Measurements from ENCODE around the gene FERMT2.

DNA sequence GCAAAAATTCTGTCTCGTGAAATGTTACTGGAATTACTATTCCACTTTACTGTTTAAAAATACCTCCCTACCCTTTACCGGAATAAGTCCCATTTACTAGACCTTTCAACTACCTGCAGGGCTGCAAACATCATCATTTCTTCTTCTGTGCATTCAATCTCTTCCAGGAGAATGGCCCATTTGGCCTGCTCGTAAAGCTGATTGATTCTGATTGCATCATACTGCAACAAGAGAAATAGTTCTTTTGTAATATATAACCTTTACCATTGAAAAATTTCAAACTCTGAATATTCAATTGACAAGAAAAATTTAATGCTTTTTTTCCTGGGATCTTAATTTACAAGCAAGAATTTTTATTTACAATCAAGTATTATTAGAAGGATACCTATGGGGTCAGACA is 72.4 kb downstream of the FERMT2 start:
- TF ChIP-seq, protein P1, sequence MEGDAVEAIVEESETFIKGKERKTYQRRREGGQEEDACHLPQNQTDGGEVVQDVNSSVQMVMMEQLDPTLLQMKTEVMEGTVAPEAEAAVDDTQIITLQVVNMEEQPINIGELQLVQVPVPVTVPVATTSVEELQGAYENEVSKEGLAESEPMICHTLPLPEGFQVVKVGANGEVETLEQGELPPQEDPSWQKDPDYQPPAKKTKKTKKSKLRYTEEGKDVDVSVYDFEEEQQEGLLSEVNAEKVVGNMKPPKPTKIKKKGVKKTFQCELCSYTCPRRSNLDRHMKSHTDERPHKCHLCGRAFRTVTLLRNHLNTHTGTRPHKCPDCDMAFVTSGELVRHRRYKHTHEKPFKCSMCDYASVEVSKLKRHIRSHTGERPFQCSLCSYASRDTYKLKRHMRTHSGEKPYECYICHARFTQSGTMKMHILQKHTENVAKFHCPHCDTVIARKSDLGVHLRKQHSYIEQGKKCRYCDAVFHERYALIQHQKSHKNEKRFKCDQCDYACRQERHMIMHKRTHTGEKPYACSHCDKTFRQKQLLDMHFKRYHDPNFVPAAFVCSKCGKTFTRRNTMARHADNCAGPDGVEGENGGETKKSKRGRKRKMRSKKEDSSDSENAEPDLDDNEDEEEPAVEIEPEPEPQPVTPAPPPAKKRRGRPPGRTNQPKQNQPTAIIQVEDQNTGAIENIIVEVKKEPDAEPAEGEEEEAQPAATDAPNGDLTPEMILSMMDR (conservative IDR thresholded peaks at IDR 0.05; ENCODE audit: low read length): no peak
- no peak for TF ChIP-seq EZH2phosphoT487 (IDR thresholded peaks at IDR 0.05; ENCODE audit: borderline replicate concordance)
